B cell (primary cell): ENCODE measurements around the gene GRID2.

Source experiments
- EZH2 ChIP-seq: IDR thresholded peaks from 2 replicates; pipeline ENCODE4 v1.6.1; 2012; ENCODE audit warnings: borderline replicate concordance, low read depth, mild to moderate bottlenecking, moderate library complexity, low read length; ENCODE audit not compliant: insufficient read depth, poor library complexity, severe bottlenecking
- TF ChIP-seq, protein P1 (sequence below): fragments of 200-600 bp; IDR thresholded peaks from one replicate; pipeline ENCODE4 v1.8.0; 2022; ENCODE audit warnings: antibody characterized with exemption, mild to moderate bottlenecking

DNA sequence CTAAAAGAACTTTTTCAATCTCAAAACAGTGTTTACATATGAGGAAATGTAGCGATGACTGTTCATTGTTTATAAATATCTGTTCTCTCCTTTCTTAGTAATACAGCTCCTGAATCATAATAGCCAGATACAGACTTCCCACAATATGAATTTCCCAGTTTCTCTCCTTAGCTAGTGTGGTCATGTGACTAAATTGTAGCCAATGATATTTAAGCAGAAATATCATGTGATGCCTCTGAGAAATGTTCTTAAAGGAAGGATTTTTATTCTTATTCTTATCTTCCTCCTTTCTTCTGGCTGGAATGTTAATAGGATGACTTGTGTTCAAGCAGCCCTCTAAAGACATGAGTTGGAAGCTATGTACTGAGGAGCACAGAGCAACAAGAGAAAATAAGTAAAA, 1141.1 kb downstream of the GRID2 start:
- TF ChIP-seq, protein P1, sequence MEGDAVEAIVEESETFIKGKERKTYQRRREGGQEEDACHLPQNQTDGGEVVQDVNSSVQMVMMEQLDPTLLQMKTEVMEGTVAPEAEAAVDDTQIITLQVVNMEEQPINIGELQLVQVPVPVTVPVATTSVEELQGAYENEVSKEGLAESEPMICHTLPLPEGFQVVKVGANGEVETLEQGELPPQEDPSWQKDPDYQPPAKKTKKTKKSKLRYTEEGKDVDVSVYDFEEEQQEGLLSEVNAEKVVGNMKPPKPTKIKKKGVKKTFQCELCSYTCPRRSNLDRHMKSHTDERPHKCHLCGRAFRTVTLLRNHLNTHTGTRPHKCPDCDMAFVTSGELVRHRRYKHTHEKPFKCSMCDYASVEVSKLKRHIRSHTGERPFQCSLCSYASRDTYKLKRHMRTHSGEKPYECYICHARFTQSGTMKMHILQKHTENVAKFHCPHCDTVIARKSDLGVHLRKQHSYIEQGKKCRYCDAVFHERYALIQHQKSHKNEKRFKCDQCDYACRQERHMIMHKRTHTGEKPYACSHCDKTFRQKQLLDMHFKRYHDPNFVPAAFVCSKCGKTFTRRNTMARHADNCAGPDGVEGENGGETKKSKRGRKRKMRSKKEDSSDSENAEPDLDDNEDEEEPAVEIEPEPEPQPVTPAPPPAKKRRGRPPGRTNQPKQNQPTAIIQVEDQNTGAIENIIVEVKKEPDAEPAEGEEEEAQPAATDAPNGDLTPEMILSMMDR, result no peak
- no peak for TF ChIP-seq EZH2
